HUES64 (cell line): Measurements from ENCODE around the gene IP6K3.

ENCODE experiments used
- H3K27ac ChIP-seq: 2 replicates; pipeline ENCODE4 v1.7.0; 2013; ENCODE audit warnings: low read depth, low read length, inconsistent platforms
- H3K27me3 ChIP-seq: 2 replicates; pipeline ENCODE4 v1.6.1; 2013; ENCODE audit warnings: mild to moderate bottlenecking, low read length; ENCODE audit not compliant: insufficient read depth
- H3K36me3 ChIP-seq: 2 replicates; pipeline ENCODE4 v1.6.1; 2013; ENCODE audit warnings: mild to moderate bottlenecking, low read length; ENCODE audit not compliant: insufficient read depth
- H3K4me1 ChIP-seq: 2 replicates; pipeline ENCODE4 v1.6.1; 2013; ENCODE audit warnings: mild to moderate bottlenecking, low read length, moderate library complexity; ENCODE audit not compliant: insufficient read depth
- H3K4me3 ChIP-seq: 2 replicates; pipeline ENCODE4 v1.5.1; 2013; ENCODE audit warnings: mild to moderate bottlenecking, low read length, moderate library complexity
- H3K9ac ChIP-seq: 2 replicates; pipeline ENCODE4 v1.6.1; 2013; ENCODE audit warnings: mild to moderate bottlenecking, low read depth, low read length
- H3K9me3 ChIP-seq: 2 replicates; pipeline ENCODE4 v1.6.1; 2013; ENCODE audit warnings: low read depth, low read length; ENCODE audit not compliant: insufficient read depth
- WGBS: fragments of 150-250, 120-280 bp; methylation state at CpG from one replicate; pipeline ENCODE4 v1.1.7; 2013; ENCODE audit warnings: missing lambda C conversion rate; 5-methylcytosine and 5-hydroxymethylcytosine counted together

Gene IP6K3

DNA sequence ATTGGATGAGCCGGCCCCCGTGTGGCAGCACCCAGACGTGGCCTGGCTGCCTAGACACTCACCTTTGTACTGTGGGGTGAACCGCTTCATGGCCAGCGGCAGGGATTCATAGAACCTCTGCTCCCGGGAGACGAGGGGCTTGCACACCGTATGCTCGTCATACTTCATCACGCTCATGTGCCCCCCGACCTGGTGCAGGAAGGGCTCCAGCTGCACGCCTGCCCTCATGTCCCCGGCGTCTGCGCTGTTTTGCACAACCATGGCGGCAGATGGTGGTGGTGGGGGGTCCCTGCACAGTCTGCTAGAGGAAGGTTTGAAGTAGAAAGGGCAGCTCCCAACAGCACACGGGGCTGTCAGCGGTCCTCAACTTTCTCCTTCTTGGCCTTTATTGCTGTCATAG, 11.5 kb downstream of the IP6K3 start:
- Histone ChIP-seq H3K4me1 (no peaks in the 10 kb centered on the region), H3K27me3 (no peaks in the 10 kb centered on the region), H3K4me3 (no peak overlapping the region), H3K36me3 (no peaks in the 10 kb centered on the region), H3K9ac (no peak overlapping the region), H3K27ac (no peak overlapping the region), H3K9me3 (no peaks in the 10 kb centered on the region)
- WGBS = 83% methylated on average over 18 of the region's 18 CpGs

DNA sequence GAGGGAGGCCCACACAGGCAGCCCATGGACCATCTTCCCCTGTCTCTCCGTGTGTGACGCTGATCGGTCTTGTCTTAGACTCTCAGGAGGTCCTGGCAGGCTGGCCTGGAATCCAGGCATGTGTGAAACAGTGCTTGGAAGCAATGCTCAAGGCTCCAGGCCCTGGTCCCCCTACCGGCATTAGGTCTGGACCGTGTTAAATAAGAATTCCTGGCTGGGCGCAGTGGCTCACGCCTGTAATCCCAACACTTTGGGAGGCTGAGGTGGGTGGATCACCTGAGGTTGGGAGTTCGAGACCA, 13.0 kb downstream of the IP6K3 start:
- Histone ChIP-seq H3K27ac (no peak overlapping the region), H3K4me3 (no peak overlapping the region), H3K9ac (no peak overlapping the region), H3K4me1 (no peaks in the 10 kb centered on the region), H3K27me3 (no peaks in the 10 kb centered on the region), H3K36me3 (no peaks in the 10 kb centered on the region), H3K9me3 (no peaks in the 10 kb centered on the region)
- WGBS = 95% methylated on average over 8 of the region's 8 CpGs

DNA sequence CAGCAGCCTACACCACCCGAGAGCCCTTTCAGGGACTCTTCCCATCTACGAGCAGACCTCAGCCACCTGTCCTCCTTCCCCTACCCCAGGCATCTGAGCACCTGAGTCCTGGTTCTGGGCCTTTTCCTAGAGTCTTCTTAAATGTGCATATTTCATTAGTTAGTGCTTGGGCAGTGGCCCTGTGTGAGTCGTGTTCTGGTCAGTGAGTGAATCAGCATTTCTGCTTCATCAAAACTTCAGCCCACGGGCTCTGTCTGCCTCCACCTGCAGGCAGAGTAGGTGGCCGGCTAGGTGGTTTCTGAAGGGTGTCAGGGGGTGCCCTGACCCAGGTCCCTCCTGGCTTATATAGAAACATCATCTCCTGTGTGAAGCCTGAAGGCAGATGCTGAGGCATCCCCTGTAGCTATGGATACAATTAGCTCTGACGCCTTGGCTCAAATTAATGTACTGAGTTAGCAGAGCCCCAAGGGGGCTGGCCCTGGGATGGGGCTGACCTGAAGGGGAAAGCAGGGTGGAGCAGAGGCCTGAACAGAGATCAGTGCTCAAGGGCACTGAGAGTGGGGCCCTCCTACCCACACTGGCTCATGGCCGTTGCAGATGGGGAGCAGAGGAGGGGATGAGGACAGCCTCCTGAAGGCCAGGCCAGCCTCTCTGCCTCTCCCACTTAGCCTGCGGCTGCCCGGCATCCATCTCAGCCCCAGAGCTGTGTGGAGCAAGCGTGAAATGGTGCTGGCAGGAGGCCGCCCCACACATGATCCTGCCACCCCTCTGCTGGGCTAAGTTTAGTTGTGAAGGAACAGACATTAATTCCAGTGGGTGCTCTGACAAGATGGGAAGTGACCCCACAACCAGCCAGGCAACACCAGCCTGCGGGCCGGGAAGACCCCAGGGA, 13.6 kb downstream of the IP6K3 start:
- 90% methylated on average over 13 of the region's 13 CpGs for WGBS
- H3K9ac ChIP-seq = no peak overlapping the region

DNA sequence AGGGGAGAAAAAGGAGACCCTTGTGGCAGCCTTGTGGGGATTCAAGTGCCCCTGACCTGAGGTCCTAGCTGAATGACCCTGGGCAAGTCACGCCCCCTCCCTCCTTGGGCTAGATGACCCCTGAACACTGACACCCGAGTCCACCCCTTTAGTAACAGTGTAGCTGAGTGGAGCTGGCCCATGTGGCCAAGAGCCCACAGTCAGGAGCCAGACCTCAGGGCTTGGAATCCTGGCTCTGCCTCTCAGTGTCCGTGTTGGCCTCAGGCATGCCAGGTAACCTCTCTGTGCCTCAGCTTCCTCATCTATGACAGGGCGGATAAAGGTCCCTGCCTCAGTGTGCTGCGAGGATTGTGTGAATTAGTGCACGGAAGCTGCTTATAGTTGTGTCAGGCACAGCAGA, 14.3 kb downstream of the IP6K3 start:
- Histone ChIP-seq H3K9ac (no peak overlapping the region), H3K9me3 (no peaks in the 10 kb centered on the region)

More for the DNA sequence above, 13.6 kb downstream of the IP6K3 start:
- Histone ChIP-seq H3K4me3 (no peak overlapping the region), H3K27ac (no peak overlapping the region), H3K9me3 (no peaks in the 10 kb centered on the region), H3K36me3 (no peaks in the 10 kb centered on the region), H3K27me3 (no peaks in the 10 kb centered on the region), H3K4me1 (no peaks in the 10 kb centered on the region)

DNA sequence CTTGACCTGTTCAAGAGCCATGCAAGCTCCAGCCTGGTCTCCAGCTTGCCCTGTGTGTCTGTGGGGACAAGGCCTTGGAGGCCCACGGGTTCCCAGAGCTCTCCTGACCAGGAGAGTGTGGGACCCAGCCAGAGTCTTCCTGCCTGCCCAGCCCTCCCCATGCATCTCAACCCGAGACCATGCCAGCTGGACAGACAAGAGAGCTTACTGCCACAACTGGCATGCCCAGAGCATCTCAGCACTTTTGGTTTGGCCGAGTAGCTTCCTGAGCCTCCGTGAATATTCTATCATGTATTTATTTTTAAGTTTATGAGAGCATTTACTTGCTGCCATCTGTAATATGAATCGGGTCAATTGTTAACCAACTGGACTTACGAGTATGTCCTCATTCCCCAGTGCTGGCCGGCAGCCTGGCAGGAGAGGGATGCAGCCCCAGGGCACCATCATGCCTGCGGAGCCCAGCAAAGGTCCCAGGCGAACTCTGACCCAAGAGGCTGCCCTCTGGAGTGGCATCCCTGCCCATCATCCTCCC, 14.9 kb downstream of the IP6K3 start:
- no peak overlapping the region for H3K27ac ChIP-seq
- H3K9ac ChIP-seq = no peak overlapping the region
- no peaks in the 10 kb centered on the region for H3K9me3 ChIP-seq
- 92% methylated on average over 9 of the region's 9 CpGs for WGBS
- H3K4me1 ChIP-seq = no peaks in the 10 kb centered on the region
- no peaks in the 10 kb centered on the region for H3K27me3 ChIP-seq
- no peak overlapping the region for H3K4me3 ChIP-seq
- no peaks in the 10 kb centered on the region for H3K36me3 ChIP-seq

More for the DNA sequence above, 14.3 kb downstream of the IP6K3 start:
- Histone ChIP-seq H3K27ac (no peak overlapping the region), H3K27me3 (no peaks in the 10 kb centered on the region), H3K4me1 (no peaks in the 10 kb centered on the region), H3K36me3 (no peaks in the 10 kb centered on the region), H3K4me3 (no peak overlapping the region)
- 91% methylated on average over 6 of the region's 6 CpGs for WGBS

DNA sequence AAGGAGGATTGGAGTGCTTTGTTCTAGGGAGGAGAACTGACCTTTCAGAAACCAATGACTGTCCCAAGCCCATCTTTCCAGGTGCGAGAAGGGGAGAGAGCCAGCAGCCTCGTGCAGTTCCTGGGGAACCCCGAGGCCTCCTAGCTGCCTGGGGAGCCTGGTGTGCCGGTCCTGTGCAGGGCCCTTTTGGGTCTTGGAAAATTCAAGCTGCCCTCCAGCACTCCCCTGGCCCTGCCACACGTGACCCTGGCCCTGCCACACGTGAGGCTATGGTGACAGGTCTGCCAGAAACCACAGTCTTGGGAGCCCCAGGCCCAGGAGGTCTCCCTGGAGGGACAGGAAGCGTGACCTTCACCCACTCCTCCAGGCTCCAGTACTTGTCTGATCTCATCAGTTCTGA, 15.7 kb downstream of the IP6K3 start:
- 86% methylated on average over 7 of the region's 7 CpGs for WGBS
- H3K9ac ChIP-seq = no peak overlapping the region
- H3K9me3 ChIP-seq = no peaks in the 10 kb centered on the region
- H3K27ac ChIP-seq = no peak overlapping the region
- H3K27me3 ChIP-seq = no peaks in the 10 kb centered on the region
- H3K4me1 ChIP-seq = no peaks in the 10 kb centered on the region
- H3K36me3 ChIP-seq = no peaks in the 10 kb centered on the region
- H3K4me3 ChIP-seq = no peak overlapping the region

DNA sequence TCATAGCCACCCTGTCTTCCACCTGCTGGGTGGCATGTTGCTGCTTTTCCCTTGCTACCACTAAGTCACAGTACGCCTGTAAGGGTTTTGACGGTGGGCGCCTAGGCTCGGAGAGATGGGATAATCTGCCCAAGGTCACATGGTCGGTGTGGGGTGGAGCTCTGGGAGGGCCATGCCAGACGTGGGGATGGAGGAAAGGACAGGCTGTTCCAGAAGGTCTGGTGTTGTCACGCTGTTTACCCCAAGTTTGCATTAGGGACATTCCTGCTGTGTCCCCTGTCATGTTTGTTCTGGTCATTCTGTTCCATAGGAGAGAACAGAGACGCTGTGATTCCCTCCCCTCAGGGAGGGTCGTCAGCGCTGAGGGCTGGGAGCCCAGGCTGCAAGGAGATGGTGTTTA, 16.1 kb downstream of the IP6K3 start:
- H3K27me3 ChIP-seq = no peaks in the 10 kb centered on the region
- H3K9me3 ChIP-seq = no peaks in the 10 kb centered on the region
- WGBS = 69% methylated on average over 10 of the region's 10 CpGs
- no peak overlapping the region for H3K4me3 ChIP-seq
- no peaks in the 10 kb centered on the region for H3K4me1 ChIP-seq
- H3K9ac ChIP-seq = no peak overlapping the region
- no peak overlapping the region for H3K27ac ChIP-seq
- no peaks in the 10 kb centered on the region for H3K36me3 ChIP-seq

DNA sequence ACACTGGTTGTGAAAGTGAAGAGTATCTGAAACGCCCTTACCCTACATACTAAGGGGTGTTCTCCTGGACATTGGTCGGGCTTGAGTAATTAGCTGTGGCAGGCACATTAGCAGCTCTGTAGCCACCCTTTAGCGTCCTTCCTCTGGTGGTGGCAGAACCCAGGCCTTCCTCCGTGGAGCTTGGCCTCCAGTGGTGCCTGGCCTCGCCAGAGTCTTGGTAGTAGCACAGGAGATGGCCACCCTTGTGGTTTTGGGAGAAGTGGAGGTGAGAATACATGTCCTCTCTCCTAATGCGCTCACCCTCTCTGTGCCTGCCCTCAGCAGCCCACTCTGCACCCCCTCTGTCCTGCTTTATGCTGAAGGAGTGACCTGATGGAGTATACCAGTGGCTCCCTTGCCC, 17.6 kb downstream of the IP6K3 start:
- no peaks in the 10 kb centered on the region for H3K27me3 ChIP-seq
- WGBS = 96% methylated on average over 6 of the region's 6 CpGs

DNA sequence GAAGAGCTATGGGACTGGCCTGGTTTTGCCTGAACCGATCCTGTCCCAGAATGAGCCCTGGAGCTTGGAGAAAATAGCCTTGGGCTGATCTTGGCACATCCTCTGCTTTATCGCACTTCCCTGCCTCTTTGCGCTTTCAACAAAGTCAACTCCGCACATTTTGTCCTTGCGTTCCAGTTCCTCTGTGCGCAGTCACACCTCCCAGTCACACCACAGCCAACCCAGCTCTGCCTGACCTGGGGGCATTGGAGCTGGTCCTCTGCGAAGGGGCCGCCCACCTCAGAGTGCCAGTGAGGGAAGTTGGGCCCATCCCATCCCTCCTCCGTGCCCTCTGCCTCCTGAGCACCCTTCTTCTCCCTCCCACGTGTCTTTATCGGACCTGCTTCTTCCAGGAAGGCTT, 18.3 kb downstream of the IP6K3 start:
- Histone ChIP-seq H3K27me3 (no peaks in the 10 kb centered on the region), H3K4me1 (peaks cover 8% of the 10 kb centered on the region; the same call in 1 of the 2 replicates), H3K36me3 (no peaks in the 10 kb centered on the region), H3K9ac (no peak overlapping the region), H3K9me3 (no peaks in the 10 kb centered on the region), H3K27ac (no peak overlapping the region), H3K4me3 (no peak overlapping the region)
- WGBS = 95% methylated on average over 11 of the region's 11 CpGs

More for the DNA sequence above, 17.6 kb downstream of the IP6K3 start:
- H3K4me3 ChIP-seq = no peak overlapping the region
- H3K36me3 ChIP-seq = no peaks in the 10 kb centered on the region
- no peak overlapping the region for H3K9ac ChIP-seq
- no peaks in the 10 kb centered on the region for H3K9me3 ChIP-seq
- no peak overlapping the region for H3K27ac ChIP-seq
- H3K4me1 ChIP-seq = peaks cover 8% of the 10 kb centered on the region; the same call in 1 of the 2 replicates

DNA sequence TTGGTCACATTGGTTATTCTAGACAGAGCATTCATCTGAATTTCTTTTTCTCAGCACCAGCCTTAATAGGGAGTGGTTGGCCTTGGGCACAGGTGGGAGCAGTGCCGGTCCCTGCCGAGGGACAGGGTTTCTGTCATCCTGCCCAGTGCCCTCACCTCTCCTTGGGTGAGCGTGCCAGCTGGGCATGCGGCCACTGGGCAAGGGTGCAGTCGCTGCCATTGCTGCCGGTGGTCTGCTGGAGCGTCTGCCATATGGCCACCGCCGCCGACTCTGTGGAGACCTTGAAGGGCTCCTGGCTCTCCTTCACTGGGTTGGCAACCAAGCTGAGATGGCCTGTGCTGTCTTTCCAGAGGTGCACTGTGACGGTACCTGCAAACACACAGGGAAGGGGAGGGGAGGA, 18.8 kb downstream of the IP6K3 start:
- no peak overlapping the region for H3K4me3 ChIP-seq
- no peaks in the 10 kb centered on the region for H3K9me3 ChIP-seq
- WGBS = 95% methylated on average over 11 of the region's 11 CpGs
- no peak overlapping the region for H3K27ac ChIP-seq
- no peaks in the 10 kb centered on the region for H3K27me3 ChIP-seq
- H3K4me1 ChIP-seq = peaks cover 8% of the 10 kb centered on the region; the same call in 1 of the 2 replicates
- no peak overlapping the region for H3K9ac ChIP-seq
- H3K36me3 ChIP-seq = no peaks in the 10 kb centered on the region

DNA sequence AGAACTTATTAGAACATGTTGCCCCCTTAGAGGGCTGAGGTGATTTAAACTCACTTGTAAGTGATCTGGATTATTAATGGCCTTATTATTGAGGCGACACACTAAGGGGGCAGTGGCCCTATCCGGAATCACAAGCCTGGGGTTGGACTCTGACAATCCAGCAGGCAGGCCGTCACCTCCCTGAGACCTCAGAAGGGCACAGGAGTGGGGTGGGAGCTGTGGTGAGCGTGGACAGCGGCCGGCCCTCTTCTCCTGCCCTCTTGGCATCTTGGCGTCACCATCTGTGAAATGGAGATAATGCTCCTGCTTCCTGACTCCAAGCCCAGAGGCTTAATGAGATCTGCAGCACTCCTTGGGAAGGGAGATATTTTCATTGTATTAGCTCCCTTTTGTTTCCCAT, 19.6 kb downstream of the IP6K3 start:
- Histone ChIP-seq H3K4me1 (peaks cover 8% of the 10 kb centered on the region; the same call in 1 of the 2 replicates), H3K9me3 (no peaks in the 10 kb centered on the region), H3K4me3 (no peak overlapping the region), H3K27me3 (no peaks in the 10 kb centered on the region), H3K27ac (no peak overlapping the region), H3K9ac (no peak overlapping the region), H3K36me3 (no peaks in the 10 kb centered on the region)
- 94% methylated on average over 7 of the region's 7 CpGs for WGBS
